BJ (cell line): Measurements from ENCODE around the gene RFTN2. TPM values are rescaled to one million over a fixed set of nuclear protein-coding genes. Genes with fewer than 3 reads are reported as not detected.

ENCODE experiments used
- CTCF ChIA-PET: fragments of 350-600 bp; formaldehyde crosslinking; extraction: SDS; loops from one replicate; lab custom pipeline; 2021; ENCODE audit warnings: antibody characterized with exemption, inconsistent platforms; lab: Yijun Ruan, JAX
- POLR2A ChIA-PET: fragments of 300-600 bp; sonication (Branson Sonifier 250); formaldehyde crosslinking; extraction: SDS; loops from one replicate; lab custom pipeline; 2021; ENCODE audit warnings: antibody characterized with exemption; lab: Charles Lee
- DNase-seq: peaks from one replicate; pipeline ENCODE4 v3.0.0-alpha.2; 2011; ENCODE audit warnings: low read depth
- H3K27me3 ChIP-seq: 2 replicates; pipeline ENCODE4 v1.6.0; 2011; ENCODE audit warnings: low read length; ENCODE audit not compliant: control insufficient read depth, insufficient read depth
- H3K36me3 ChIP-seq: 2 replicates; pipeline ENCODE4 v1.5.1; 2011; ENCODE audit warnings: low read length; ENCODE audit not compliant: control insufficient read depth, insufficient read depth
- H3K4me3 ChIP-seq: 2 replicates; pipeline ENCODE4 v1.5.1; 2011; ENCODE audit warnings: low read depth, mild to moderate bottlenecking, control low read depth, low read length
- CTCF ChIP-seq: IDR thresholded peaks from 2 replicates; pipeline ENCODE4 v1.5.1; 2011; ENCODE audit warnings: low read depth, mild to moderate bottlenecking, control low read depth, inconsistent platforms, low read length, moderate library complexity; ENCODE audit not compliant: insufficient read depth
- polyA plus RNA-seq: library from polyadenylated mRNA; depleted of rRNA; stranded (reverse); fragments of >200 nt; gene quantifications from 2 replicates; pipeline ENCODE4 v1.2.3, GENCODE V29; 2011

Gene RFTN2
- polyA plus RNA-seq, 1 experiment = 0.16 TPM

- ChIA-PET CTCF (no interaction called here), POLR2A (no interaction called here)
- H3K4me3 ChIP-seq = no peak overlapping the region
- H3K27me3 ChIP-seq = no peaks in the 10 kb centered on the region
- no peak for DNase-seq
- H3K36me3 ChIP-seq = no peaks in the 10 kb centered on the region
- TF ChIP-seq CTCF = no peak
Observed at GRCh38 chr2:197673606-197674005, 1.8 kb downstream of the RFTN2 start.

- POLR2A ChIA-PET = no interaction called here
Observed at GRCh38 chr2:197673106-197673505, 2.3 kb downstream of the RFTN2 start.

GRCh38 chr2:197672371-197672893 lies 3.0 kb downstream of the RFTN2 start:
- CTCF ChIA-PET = no interaction called here
- Histone ChIP-seq H3K4me3 (no peak overlapping the region), H3K27me3 (no peaks in the 10 kb centered on the region), H3K36me3 (no peaks in the 10 kb centered on the region)
- POLR2A ChIA-PET = no interaction called here
- TF ChIP-seq CTCF = no peak
- DNase-seq = no peak

More at GRCh38 chr2:197673106-197673505, 2.3 kb downstream of the RFTN2 start:
- no peaks in the 10 kb centered on the region for H3K36me3 ChIP-seq
- TF ChIP-seq CTCF = no peak
- H3K27me3 ChIP-seq = no peaks in the 10 kb centered on the region
- H3K4me3 ChIP-seq = no peak overlapping the region
- DNase-seq = no peak
- CTCF ChIA-PET = no interaction called here

- TF ChIP-seq CTCF = no peak
- no peaks in the 10 kb centered on the region for H3K36me3 ChIP-seq
- no peak overlapping the region for H3K4me3 ChIP-seq
- no peaks in the 10 kb centered on the region for H3K27me3 ChIP-seq
- DNase-seq = no peak
- ChIA-PET CTCF (no interaction called here), POLR2A (no interaction called here)
Observed at GRCh38 chr2:197669077-197669476, 6.3 kb downstream of the RFTN2 start.

- POLR2A ChIA-PET = no interaction called here
- Histone ChIP-seq H3K27me3 (no peaks in the 10 kb centered on the region), H3K4me3 (no peak overlapping the region), H3K36me3 (no peaks in the 10 kb centered on the region)
- DNase-seq = no peak
- CTCF ChIA-PET = no interaction called here
- TF ChIP-seq CTCF = no peak
Observed at GRCh38 chr2:197668296-197668695, 7.1 kb downstream of the RFTN2 start.
